GM10248 (cell line): ENCODE measurements around the gene IKZF2.

Experiments used
- CTCF ChIA-PET: fragments of 300-600 bp; sonication (Branson Sonifier 250); formaldehyde crosslinking; extraction: SDS; loops from one replicate; lab custom pipeline; 2021; ENCODE audit warnings: antibody characterized with exemption; lab: Yijun Ruan, JAX
- POLR2A ChIA-PET: fragments of 350-650 bp; sonication (Branson Sonifier 250); formaldehyde crosslinking; extraction: SDS; loops from one replicate; lab custom pipeline; 2020; ENCODE audit warnings: antibody characterized with exemption; lab: Yijun Ruan, JAX
- DNase-seq: peaks from one replicate; pipeline ENCODE4 v3.0.0; 2012; ENCODE audit errors: extremely low spot score
- TF ChIP-seq, protein P1 (sequence below): IDR thresholded peaks from 2 replicates; pipeline ENCODE4 v1.5.1; 2012; ENCODE audit warnings: mild to moderate bottlenecking, low read depth; ENCODE audit errors: extremely low read depth, missing control alignments, control extremely low read depth

IKZF2 gene

DNA sequence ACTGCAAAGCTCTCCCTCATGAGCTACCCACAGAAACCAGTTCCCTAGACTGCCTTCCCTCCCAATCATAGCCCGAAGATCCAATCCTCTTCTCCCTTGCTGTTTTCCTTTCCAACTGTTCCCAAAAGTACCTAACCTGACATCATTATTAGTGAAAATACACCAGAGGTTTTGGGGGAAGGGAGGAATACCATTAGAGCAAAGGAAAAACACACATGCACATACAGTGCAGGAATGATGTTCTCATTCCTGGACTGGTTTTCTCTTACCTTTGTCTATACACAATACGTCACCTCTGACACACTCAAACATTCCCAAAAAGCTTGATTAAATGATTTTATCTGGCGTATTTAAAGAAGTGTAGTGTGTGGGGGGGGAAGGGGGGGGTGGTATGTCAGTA is 46.2 kb downstream of the IKZF2 start:
- ChIA-PET CTCF (interaction anchor here (1.3 to 2.8 kb wide), 5 partner anchors 8 to 34 kb away, joined by 3 to 15 read pairs (median 4); no protein-coding TSS in a partner anchor), POLR2A (no interaction called here)
- TF ChIP-seq, protein P1, sequence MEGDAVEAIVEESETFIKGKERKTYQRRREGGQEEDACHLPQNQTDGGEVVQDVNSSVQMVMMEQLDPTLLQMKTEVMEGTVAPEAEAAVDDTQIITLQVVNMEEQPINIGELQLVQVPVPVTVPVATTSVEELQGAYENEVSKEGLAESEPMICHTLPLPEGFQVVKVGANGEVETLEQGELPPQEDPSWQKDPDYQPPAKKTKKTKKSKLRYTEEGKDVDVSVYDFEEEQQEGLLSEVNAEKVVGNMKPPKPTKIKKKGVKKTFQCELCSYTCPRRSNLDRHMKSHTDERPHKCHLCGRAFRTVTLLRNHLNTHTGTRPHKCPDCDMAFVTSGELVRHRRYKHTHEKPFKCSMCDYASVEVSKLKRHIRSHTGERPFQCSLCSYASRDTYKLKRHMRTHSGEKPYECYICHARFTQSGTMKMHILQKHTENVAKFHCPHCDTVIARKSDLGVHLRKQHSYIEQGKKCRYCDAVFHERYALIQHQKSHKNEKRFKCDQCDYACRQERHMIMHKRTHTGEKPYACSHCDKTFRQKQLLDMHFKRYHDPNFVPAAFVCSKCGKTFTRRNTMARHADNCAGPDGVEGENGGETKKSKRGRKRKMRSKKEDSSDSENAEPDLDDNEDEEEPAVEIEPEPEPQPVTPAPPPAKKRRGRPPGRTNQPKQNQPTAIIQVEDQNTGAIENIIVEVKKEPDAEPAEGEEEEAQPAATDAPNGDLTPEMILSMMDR, result no peak
- no peak for DNase-seq

DNA sequence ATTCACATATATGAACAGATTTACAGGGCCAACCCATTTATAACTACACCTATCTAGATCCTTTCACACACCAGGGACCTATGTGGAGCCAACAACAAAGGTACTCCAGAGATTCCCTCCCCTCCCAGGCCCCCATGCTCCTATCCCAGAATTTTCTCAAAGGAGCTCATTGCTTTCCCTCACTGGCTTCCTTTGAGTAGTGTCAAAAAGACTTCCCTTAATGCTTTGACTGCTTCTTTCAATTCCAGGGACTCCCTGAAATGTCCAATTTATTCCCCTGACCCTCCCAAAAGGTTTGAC is 46.6 kb downstream of the IKZF2 start:
- POLR2A ChIA-PET, result no interaction called here
- CTCF ChIA-PET, result interaction anchor here (1.3 to 2.8 kb wide), 5 partner anchors 9 to 33 kb away, joined by 3 to 15 read pairs (median 4); no protein-coding TSS in a partner anchor
- TF ChIP-seq, protein P1, result no peak

DNA sequence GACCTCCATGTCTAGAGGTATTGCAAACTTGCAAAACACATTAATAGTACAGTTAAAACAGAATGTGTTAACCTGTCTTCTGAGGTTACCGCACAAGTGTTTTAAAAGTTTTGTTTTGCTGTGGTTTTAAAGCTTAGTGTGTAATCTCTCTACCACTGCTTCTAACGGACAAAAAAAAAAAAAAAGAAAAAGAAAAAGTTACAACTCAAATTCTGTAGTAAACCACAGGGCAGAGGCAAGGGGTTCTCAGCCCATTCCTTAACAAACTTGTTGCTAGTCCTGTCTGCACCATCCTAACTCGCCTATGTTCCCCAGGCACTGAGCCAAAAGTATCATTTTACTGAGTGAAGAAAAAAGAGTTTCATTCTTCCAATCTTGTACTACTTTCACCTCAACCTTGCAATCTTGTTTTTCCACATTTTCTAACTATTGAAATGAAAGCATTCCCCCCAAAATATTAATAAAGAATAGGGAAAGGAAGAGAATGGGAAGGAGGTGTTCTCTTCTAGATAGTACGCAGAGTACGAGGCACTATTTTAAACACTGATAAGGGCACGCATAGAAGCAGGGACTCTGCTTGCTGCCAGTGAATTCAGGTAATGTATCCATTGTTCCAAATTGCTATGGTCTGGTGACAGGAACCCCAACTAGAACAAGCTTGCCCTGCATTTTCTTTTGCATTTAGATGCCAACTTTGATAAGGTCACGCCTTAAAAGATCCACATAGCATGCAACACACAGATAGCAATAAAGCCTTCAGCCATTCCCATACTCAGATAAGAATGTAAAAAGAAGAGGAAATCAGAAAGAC is 47.1 kb downstream of the IKZF2 start:
- no peak for DNase-seq
- TF ChIP-seq, protein P1, result no peak
- CTCF ChIA-PET, result interaction anchor here (1.1 to 2.8 kb wide), 6 partner anchors 9 to 42 kb away, joined by 3 to 15 read pairs (median 4); no protein-coding TSS in a partner anchor
- POLR2A ChIA-PET, result no interaction called here

More for the DNA sequence above, 46.6 kb downstream of the IKZF2 start:
- no peak for DNase-seq

DNA sequence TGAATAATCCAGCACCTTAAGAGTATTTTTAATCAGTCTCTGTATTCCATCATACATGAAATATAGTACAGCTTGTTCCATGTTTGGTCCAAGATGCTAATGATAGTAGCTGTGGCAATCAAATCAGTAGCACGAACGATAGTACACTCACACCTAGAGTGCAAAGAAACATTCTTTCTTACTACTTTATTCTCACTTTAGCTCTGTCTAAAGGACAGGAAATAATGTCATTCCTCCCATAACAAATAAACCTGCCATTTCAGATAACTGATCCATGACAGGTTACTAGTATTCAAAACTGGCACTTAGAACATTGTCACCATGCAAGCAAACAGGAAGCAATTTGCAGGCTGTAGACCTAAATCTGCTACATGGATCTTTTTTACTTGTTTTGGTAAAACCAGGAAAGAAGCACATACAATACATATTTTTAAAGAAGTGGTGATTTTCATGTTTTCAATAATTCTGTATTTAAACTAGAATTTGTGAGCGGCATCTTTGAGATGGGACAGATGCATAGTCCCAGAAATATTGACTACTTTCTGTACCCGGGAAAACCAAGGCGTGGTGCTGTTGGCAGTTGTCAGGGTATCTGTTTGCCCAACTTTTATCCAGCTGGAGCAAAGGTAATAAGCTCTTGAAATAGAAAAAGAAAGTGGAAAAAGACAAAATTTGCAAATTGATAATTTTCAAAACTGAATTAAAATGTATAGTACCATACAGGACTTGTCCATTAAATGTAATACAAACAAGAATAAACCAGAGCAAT is 49.5 kb downstream of the IKZF2 start:
- CTCF ChIA-PET, result interaction anchor here (1.1 to 2.0 kb wide), 3 partner anchors 10 to 51 kb away, joined by 3 to 5 read pairs (median 4); no protein-coding TSS in a partner anchor
- TF ChIP-seq, protein P1, result no peak
- POLR2A ChIA-PET, result no interaction called here
- no peak for DNase-seq

DNA sequence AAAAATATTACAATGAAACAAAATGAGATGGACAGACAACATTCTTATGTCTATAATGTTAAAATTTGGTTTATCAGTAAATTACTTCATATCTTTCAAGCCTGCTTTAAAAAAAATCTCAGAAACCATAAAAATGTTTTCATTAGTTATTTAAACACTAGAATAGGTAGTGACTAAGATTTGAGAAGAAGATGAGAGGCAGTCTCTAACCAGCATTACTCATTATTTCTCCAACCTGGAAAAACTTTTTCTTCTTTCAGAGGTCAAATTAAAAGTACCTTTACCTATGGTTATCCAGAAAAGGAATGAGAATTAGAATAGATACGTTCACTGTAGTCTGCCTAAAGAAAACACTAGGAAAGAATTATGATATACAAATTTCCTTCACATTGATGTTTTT is 50.3 kb downstream of the IKZF2 start:
- ChIA-PET CTCF (interaction anchor here (1.1 to 2.4 kb wide), 3 partner anchors 10 to 32 kb away, joined by 3 to 6 read pairs (median 4); no protein-coding TSS in a partner anchor), POLR2A (no interaction called here)
- DNase-seq, result no peak
- TF ChIP-seq, protein P1, result no peak

DNA sequence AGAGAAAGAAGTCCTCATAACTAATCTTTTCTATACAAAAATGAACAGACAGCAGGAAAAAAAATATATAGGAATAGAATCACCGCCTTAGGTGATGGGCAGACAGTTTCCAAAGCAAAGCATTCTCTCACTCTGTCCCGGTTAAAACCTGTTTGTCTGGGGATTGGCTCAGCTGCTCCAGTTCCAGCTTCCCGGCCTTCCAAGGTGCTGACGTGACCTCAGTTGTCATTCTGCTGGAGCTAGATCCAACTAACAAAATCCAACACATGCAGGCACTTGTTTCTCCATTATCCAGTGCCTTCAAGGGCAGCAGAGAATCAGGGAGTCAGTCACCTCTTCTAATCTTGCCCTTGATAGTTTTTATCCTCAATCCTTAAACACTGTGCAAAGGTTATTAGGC is 52.8 kb downstream of the IKZF2 start:
- TF ChIP-seq, protein P1, result no peak
- CTCF ChIA-PET, result interaction anchor here (1.0 to 2.4 kb wide), 6 partner anchors 10 to 29 kb away, joined by 4 to 9 read pairs (median 6); no protein-coding TSS in a partner anchor
- POLR2A ChIA-PET, result no interaction called here
- no peak for DNase-seq
